CMK (cell line): Measurements from ENCODE around the gene ERC1.

Experiments used
- DNase-seq: peaks from one replicate; pipeline ENCODE4 v3.0.0-alpha.2; 2010; ENCODE audit warnings: low read depth

The ERC1 gene

GRCh38 chr12:990661-991349 is at the start of gene ERC1:
ERC1 (plus strand) TSS chr12:991223; CDS start chr12:1027904, 36,681 bp downstream.
- DNase-seq: peak; percentile 92

DNA sequence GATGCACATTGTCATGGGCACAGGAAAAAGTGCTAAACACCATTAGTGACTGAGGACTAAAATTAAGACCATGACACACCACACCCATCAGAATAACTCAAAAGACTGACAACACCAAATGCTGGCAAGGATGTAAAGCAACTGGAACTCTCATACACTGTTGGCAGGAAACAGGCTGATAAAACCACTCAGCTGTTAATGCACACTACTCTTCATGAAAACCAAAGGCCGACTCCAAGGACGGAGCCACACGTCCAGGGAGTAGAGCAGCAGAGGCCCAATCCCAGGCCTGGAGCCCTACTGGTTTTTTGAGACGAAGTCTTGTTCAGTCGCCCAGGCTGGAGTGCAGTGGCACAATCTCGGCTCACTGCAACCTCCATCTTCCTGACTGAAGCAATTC is 48.0 kb upstream of the ERC1 start:
- DNase-seq: no peak

DNA sequence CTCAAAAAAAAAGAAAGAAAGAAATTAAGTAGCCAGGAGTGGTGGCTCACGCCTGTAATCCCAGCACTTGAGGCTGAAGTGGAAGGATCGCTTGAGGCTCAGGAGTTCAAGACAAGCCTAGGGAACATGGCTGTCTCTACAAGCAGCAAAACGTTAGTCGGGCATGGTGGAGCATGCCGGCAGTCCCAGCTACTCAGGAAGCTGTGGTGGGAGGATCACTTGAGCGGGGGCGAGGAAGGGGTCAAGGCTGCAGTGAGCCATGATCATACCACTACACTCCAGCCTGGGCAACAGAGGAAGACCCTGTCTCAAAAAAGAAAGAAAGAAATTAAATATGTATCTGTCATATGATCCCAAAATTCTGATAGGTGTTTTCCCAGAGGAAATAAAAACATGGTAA is 46.8 kb upstream of the ERC1 start:
- no peak for DNase-seq

DNA sequence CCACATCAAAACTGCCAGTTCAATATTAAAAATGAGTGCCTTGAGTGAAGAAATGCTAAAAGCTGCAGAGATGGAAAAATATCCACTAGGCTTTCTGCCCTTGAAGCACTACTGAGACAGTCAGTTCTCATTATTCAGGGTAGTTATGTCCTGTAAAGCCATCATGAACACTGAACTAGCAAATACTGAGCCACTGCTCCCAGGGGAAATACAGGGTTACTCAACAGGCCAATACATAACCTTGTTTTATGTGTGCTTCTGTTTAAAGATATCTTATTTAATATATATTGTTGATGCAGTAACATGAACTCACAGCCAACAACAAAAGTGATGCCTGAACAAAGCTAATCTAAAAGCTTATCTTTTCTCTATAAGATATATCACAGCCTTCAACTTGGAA is 44.8 kb upstream of the ERC1 start:
- DNase-seq: no peak

GRCh38 chr12:946631-947030 is 44.4 kb upstream of the ERC1 start:
- no peak for DNase-seq

DNA sequence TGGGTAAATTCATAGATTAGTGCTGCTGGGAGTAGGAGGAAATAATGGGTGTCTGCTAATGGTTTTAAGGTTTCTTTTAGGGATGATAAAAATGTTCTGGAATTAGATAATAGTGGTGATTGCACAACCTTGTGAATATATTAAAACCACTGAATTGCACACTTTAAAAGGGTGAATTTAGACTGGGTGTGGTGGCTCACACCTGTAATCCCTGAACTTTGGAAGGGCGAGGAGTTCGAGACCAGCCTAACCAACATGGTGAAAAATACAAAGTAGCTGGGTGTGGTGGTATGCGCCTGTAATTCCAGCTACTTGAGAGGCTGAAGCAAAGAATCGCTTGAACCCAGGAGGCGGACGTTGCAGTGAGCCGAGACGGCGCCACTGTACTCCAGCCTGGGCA is 42.8 kb upstream of the ERC1 start:
- no peak for DNase-seq

DNA sequence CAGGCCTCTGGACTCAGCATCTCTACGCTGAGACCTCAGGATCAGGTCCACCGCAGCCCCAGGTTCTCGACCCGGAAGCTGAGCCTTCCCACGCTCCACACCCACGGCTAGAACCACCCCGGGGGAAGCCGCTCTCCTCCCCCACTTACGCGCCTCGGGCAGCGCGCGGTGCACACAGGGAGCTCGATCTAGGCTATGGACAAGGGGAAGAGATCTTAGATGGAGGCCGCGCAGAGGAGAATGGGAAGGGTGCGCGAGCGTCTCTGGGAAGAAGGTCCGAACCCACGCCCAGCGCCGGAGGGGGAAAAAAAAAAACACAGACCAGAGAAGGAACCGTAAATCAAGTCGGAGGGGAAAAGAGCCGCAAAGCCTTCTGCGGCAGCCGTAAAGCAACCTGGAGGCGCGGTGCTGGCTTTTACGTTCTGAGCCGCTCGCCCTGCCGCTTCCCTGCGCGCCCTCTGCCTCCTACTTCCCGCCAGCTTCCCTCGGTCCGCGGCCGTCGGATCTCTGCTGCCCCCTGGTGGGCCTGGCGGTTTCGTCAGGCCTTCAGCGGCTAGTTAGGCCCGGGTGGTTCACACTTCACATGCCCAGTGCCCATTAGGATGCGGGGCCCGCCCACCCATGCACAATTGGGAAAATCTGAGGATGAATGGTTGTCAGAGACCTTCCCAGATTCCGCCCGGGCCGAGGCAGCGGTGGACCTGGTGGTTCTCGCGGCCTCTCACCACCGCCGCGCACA is 41.4 kb upstream of the ERC1 start, which contains the start of gene RAD52:
RAD52 (minus strand) TSS at position 242 of the 739 bp plus-strand sequence. CDS start 16,636 bp downstream, outside the sequence.
- peak; percentile 96 for DNase-seq

DNA sequence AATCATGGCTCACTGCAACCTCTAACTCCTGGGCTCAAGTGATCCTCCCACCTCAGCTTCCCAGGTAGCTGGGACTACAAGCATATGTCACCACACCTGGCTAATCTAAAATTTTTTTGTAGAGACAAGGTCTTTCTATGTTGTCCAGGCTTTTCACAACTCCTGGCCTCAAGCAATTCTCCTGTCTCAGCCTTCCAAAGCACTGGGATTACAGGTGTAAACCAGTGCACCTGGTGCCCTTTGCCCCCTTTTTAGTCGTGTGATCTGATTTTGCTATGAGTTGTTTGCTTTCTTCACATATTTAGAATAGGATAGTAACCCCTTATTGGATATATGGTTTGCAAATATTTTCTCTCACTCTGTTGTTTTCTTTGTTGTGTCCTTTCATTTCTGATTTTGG is 39.8 kb upstream of the ERC1 start:
- DNase-seq: no peak

DNA sequence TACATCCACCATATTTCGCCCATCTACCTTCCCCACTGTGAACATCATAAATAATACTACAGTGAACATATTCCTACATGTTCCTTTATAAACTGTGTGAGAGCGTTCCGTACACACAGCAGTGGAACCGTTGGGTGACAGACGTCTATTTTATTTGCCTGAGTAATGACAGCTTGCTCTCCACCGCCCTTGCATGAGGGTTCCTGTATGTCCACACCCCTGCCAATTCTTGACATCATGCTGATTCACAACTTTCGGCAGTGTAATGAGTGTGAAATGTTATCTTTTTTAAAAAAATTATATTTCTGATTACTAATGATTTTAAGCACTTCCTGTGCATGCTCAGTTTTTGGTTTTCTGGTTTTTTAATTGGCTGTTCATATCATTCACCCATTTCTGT is 37.2 kb upstream of the ERC1 start:
- DNase-seq: no peak

- no peak for DNase-seq
Measured at GRCh38 chr12:954741-955140, 36.3 kb upstream of the ERC1 start.

DNA sequence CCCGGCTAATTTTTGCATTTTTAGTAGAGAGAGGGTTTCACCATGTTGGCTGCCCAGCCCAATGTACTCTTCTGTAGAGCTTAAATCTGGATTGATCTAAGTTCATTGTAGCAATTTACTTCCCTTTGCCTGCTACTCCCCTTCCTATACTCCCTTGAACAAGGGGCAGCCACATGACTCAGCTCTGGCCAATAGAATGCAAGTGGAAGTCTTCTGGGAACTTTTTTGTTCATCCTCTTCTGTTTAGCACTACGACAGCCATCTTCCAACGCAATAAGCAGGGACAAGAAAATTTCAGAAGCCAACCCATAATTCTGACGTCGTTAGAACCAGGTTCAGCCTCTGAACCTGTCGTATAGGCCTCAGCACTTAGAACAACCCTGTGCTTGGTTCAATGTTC is 35.1 kb upstream of the ERC1 start:
- no peak for DNase-seq

DNA sequence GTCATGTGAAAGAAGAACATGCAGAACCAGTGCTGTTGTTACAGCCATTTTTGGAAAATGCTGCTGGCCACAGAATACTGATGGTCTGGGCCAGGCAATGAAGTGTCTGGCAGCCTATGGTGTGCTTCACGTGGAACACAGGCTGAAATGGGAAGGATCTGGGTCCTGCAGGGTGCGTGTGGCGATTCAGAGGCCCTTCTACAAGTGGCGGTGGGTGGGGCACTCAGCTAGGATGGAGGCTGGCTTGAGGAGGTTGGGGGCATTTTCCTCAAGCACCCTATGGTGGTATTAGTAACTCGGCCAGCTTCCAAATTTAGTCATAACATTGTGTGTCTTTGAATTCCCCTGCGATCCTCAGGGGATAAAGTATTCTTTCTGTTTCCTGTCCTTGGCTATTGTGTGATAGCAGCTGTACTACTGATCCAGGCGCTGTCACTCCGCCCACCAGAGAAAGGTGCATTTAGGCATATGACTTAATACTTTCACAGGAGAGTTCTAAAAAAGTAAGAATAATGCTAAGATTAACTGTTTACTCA is 32.4 kb upstream of the ERC1 start:
- DNase-seq: no peak

DNA sequence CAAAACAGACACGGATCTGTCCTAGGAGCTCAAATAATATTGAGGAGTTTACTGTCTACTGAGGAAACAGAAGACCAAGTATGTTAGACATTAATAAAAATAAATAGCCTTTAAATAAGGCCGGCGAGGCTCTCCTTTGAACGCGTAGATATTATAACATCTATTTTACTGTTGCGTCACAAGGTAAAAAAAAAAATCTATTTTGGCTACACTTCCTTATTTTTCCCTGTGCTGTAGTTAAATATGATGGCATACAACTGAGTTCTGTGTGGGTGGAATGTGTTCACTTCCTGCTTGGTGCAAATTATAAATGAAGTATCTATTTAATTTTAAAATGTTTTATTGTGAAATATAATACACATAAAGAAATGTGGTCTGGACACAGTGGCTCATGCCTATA is 24.3 kb upstream of the ERC1 start:
- DNase-seq: no peak

DNA sequence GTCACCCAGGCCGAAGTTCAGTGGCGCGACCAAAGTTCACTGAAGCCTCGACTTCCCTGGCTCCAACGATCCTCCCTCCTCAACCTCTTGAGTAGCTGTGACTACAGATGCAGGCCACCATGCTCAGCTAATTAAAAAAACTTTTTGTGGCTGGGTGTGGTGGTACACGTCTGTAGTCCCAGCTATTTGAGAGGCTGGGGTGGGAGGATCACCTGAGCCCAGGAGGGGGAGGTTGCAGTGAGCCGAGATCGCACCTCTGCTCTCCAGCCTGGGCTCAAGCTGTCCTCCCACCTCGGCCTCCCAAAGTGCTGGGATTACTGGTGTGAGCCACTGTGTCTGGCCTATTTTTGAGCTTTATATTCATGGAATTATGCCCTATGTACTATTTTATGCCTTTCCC is 23.4 kb upstream of the ERC1 start:
- DNase-seq: no peak

- no peak for DNase-seq
Measured at GRCh38 chr12:968545-968944, 22.5 kb upstream of the ERC1 start.

GRCh38 chr12:969821-970220 is 21.2 kb upstream of the ERC1 start:
- no peak for DNase-seq

DNA sequence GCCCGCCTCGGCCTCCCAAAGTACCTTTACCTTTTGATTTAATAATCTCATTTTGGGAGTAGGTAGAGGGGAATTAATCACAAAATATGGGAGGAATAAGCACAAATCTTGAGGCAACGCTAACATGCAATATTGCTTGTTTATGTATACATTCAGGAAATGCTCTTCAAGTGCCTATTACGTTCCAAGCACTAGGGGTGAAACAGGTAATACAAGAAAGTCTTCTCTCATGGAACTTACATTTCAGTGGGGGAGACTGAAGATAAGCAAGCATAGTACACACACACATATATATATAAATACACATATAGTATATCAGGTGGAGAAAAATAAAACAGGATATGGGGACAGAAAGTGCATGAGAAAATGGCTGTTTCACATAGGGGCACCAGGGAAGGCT is 19.0 kb upstream of the ERC1 start:
- no peak for DNase-seq

- DNase-seq: no peak
Measured at GRCh38 chr12:974271-974862, 16.7 kb upstream of the ERC1 start.

DNA sequence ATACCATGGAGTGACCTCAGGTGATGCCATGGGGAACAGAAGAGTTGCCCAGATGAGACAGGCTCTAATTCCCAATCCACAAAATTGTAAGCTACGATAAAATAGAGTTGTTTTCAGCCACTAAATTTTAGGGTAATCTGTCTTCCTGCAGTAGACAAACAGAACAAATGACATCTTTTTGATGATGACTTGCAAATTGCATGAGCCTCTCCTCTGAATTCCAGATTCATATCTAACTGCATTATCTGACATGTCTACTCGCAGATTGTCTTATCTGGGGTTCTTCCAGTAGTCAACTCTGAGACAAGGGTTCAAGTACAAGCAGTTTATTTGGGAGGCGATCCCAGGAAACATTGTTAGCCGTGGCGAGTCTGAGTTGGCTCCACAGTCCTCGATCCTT is 14.4 kb upstream of the ERC1 start:
- no peak for DNase-seq

GRCh38 chr12:977156-977555 is 13.9 kb upstream of the ERC1 start:
- peak; percentile 31 for DNase-seq

DNA sequence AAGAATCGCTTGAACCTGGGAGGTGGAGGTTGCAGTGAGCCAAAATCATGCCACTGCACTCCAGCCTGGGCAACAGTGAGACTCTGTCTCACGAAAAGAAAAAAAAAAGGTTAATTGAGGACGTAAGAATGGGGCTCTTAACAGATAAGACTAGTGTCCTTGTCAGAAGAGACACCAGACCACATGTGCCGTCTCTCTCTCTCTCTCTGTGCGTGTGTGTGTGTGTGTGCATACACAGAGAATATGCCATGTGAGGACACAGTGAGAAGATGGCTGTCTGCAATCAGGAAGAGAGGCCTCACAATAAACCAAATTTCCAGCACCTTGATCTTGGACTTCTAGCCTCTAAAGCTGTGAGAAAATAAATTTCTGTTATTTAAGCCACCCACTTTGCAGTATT is 11.7 kb upstream of the ERC1 start:
- DNase-seq: no peak

- DNase-seq: no peak
Measured at GRCh38 chr12:981176-981828, 9.7 kb upstream of the ERC1 start.

- DNase-seq: no peak
Measured at GRCh38 chr12:981961-982360, 9.1 kb upstream of the ERC1 start.
